ENCODE data around the gene RASSF3. TPM values are rescaled to one million over a fixed set of nuclear protein-coding genes. Genes with fewer than 3 reads are reported as not detected.
"Not testable (repeated sequence)": the region's sequence is repeated elsewhere in the genome, so short reads cannot be mapped to it uniquely, and the experiment has no call there.

The RASSF3 gene
- total and polyA plus RNA-seq, 2 of the 13 experiments (the other 11 are each of a cell fraction or from before 2014, with no cell fraction given) = 15.5 to 16.0 TPM

DNA sequence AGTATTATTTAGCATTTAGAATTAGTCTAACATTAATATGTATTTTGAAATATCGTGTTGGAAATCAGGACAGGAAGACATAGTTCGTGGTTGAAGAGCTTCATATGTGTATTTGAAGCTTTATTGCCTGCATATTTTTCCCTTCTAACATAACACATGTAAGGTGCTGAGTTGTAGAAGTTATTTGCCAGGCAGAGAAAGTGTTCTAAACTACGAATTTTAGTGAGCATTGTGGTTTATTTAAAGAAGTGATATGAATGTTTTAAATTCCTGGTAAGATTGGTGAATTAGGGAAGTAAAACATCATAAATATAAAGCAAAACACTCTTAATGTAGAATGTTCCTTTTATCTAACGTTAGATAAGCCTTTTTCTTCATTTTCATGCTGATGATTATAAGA, 2.5 kb downstream of the RASSF3 start (continued):
- TF ChIP-seq, protein P1, sequence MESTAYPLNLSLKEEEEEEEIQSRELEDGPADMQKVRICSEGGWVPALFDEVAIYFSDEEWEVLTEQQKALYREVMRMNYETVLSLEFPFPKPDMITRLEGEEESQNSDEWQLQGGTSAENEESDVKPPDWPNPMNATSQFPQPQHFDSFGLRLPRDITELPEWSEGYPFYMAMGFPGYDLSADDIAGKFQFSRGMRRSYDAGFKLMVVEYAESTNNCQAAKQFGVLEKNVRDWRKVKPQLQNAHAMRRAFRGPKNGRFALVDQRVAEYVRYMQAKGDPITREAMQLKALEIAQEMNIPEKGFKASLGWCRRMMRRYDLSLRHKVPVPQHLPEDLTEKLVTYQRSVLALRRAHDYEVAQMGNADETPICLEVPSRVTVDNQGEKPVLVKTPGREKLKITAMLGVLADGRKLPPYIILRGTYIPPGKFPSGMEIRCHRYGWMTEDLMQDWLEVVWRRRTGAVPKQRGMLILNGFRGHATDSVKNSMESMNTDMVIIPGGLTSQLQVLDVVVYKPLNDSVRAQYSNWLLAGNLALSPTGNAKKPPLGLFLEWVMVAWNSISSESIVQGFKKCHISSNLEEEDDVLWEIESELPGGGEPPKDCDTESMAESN (CRISPR knock-in tag; conservative IDR thresholded peaks at IDR 0.05) = no peak

DNA sequence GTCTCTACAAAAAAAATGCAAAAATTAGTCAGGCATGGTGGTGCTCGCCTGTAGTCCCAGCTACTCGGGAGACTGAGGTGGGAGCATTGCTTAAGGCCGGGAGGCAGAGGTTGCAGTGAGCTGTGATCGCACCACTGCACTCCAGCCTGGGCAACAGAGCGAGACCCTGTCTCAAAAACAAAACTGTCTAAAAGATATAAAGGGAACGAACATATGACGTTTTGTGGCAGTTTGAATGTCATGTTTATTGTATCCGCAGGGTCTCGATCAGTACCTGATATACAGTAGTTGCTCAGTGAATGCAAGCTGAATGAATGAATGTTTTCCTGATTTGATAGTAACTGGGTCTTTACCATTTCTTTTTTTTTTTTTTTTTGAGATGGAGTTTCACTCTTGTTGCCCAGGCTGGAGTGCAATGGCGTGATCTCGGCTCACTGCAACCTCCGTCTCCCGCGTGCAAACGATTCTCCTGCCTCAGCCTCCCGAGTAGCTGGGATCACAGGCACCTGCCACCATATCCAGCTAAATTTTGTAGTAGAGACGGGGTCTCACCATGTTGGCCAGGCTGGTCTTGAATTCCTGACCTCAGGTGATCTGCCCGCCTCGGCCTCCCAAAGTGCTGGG, 3.6 kb downstream of the RASSF3 start:
- Histone ChIP-seq H3K4me1 (ENCODE audit: insufficient read depth, low read length) (peaks cover 22% of the 10 kb centered on the region), H3K79me2 (ENCODE audit: insufficient read depth, low read length) (peaks cover 64% of the 10 kb centered on the region)
- BruUV-seq (replicated peaks); H3K4me2 ChIP-seq (ENCODE audit: low read depth, low read length); H3K9ac ChIP-seq (ENCODE audit: insufficient read depth, low read depth, low read length); H3K9me3 ChIP-seq (ENCODE audit: low read length); H4K20me1 ChIP-seq (ENCODE audit: insufficient read depth, low read length); CTCF ChIA-PET (ENCODE audit: low intra/inter-chr PET ratio, low total read pairs); H2AFZ ChIP-seq (ENCODE audit: low read length); H3K4me3 ChIP-seq (replicated peaks in 1 of 3; ENCODE audit: insufficient read depth in 1 of 3, low read depth in 2 of 3, low read length in 3 of 3); H3K36me3 ChIP-seq (replicated peaks in 1 of 2; ENCODE audit: control insufficient read depth in 1 of 2, insufficient read depth in 2 of 2, low read length in 2 of 2); ATAC-seq; FAIRE-seq; H3K27me3 ChIP-seq (ENCODE audit: control insufficient read depth in 1 of 2, insufficient read depth in 2 of 2, low read length in 2 of 2); H3K27ac ChIP-seq (ENCODE audit: extremely low read length, insufficient read depth, low read length); in situ Hi-C loops (cut with HindIII; ENCODE audit: extremely low pct_ligation_motif_present, low pct_unique_long_range_greater_than_20kb); POLR2A ChIA-PET; DNase-seq (ENCODE audit: low spot score): not testable (repeated sequence)
- 95% methylated on average over 19 of the region's 19 CpGs for WGBS (ENCODE audit: low lambda C conversion rate)
- intact Hi-C loops (cut with micrococcal nuclease; ENCODE audit: unreplicated experiment) = loop anchor here (5.0 kb wide), 1 partner anchor 43 kb away; no protein-coding TSS in a partner anchor
- TF ChIP-seq ZNF121 (CRISPR knock-in tag; IDR thresholded peaks at IDR 0.05) (peak; percentile 69), ZNF3 (CRISPR knock-in tag; IDR thresholded peaks at IDR 0.05) (0 out of 2 replicates have a peak, but pooled peaks have one; percentile 62)
- TF ChIP-seq, protein P2, sequence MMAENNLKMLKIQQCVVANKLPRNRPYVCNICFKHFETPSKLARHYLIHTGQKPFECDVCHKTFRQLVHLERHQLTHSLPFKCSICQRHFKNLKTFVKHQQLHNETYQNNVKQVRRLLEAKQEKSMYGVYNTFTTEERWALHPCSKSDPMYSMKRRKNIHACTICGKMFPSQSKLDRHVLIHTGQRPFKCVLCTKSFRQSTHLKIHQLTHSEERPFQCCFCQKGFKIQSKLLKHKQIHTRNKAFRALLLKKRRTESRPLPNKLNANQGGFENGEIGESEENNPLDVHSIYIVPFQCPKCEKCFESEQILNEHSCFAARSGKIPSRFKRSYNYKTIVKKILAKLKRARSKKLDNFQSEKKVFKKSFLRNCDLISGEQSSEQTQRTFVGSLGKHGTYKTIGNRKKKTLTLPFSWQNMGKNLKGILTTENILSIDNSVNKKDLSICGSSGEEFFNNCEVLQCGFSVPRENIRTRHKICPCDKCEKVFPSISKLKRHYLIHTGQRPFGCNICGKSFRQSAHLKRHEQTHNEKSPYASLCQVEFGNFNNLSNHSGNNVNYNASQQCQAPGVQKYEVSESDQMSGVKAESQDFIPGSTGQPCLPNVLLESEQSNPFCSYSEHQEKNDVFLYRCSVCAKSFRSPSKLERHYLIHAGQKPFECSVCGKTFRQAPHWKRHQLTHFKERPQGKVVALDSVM (CRISPR knock-in tag; IDR thresholded peaks at IDR 0.05) = peak; percentile 46; the same call in 1 of the 2 replicates

All from HepG2 (cell line).